CD4-positive, alpha-beta T cell treated with Interleukin-10 for 1 hour (primary cell): Measurements from ENCODE around the gene CDY1B.
"Not testable (repeated sequence)": the region's sequence is repeated elsewhere in the genome, so short reads cannot be mapped to it uniquely, and the experiment has no call there.

Source experiments
- DNase-seq: peaks from one replicate; pipeline ENCODE4 v3.0.0-alpha.2; 2020

Gene CDY1B

GRCh38 chrY:24047919-24048318, at the start of gene CDY1B:
Gene CDY1B, minus strand, starts transcription at chrY:24048019. Its CDS starts 331 bp downstream, at chrY:24047688.
- not testable (repeated sequence) for DNase-seq

- DNase-seq: not testable (repeated sequence)
These were observed 1.7 kb upstream of the CDY1B start for GRCh38 chrY:24049525-24049924.

GRCh38 chrY:24043209-24043608, 4.6 kb downstream of the CDY1B start:
- DNase-seq: not testable (repeated sequence)

- DNase-seq: not testable (repeated sequence)
These were observed 8.7 kb downstream of the CDY1B start for GRCh38 chrY:24039008-24039718.

- not testable (repeated sequence) for DNase-seq
These were observed 21.4 kb downstream of the CDY1B start for GRCh38 chrY:24026212-24027103.
